HUES6 (cell line): ENCODE data around the gene ZNF672.

Source experiments
- H3K27ac ChIP-seq: 2 replicates; pipeline ENCODE4 v1.7.0; 2013; ENCODE audit warnings: low read depth, mild to moderate bottlenecking, low read length, inconsistent platforms
- H3K27me3 ChIP-seq: 2 replicates; pipeline ENCODE4 v1.6.1; 2013; ENCODE audit warnings: low read length; ENCODE audit not compliant: control insufficient read depth, insufficient read depth
- H3K36me3 ChIP-seq: 2 replicates; pipeline ENCODE4 v1.6.1; 2013; ENCODE audit warnings: low read length; ENCODE audit not compliant: control insufficient read depth, insufficient read depth
- H3K4me1 ChIP-seq: 2 replicates; pipeline ENCODE4 v1.6.1; 2013; ENCODE audit warnings: low read length; ENCODE audit not compliant: control insufficient read depth, insufficient read depth
- H3K4me3 ChIP-seq: 2 replicates; pipeline ENCODE4 v1.5.1; 2013; ENCODE audit warnings: low read depth, low read length
- H3K9ac ChIP-seq: one replicate; pipeline ENCODE4 v1.6.1; 2013; ENCODE audit warnings: mild to moderate bottlenecking, low read length
- H3K9me3 ChIP-seq: 2 replicates; pipeline ENCODE4 v1.6.1; 2013; ENCODE audit warnings: low read depth, low read length; ENCODE audit not compliant: control insufficient read depth, insufficient read depth

Gene ZNF672

DNA sequence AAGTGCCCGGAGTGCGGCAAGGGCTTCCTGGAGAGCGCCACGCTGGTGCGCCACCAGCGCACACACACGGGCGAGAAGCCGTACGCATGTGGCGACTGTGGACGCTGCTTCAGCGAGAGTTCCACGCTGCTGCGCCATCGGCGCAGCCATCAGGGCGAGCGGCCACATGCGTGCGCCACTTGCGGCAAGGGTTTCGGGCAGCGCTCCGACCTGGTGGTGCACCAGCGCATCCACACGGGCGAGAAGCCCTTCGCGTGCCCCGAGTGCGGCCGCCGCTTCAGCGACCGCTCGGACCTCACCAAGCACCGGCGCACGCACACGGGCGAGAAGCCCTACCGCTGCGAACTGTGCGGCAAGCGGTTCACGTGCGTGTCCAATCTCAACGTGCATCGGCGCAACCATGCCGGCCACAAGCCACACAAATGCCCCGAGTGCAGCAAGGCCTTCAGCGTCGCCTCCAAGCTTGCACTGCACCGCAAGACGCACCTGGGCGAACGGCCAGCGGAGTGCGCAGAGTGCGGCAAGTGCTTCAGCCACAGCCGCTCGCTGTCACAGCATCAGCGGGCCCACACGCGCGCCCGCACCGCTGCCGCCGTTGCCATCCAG, 10.0 kb downstream of the ZNF672 start:
- H3K9me3 ChIP-seq: no peaks in the 10 kb centered on the region
- peaks cover 6% of the 10 kb centered on the region; the same call in 1 of the 2 replicates for H3K27me3 ChIP-seq
- peaks cover 80% of the 10 kb centered on the region for H3K36me3 ChIP-seq
- H3K4me1 ChIP-seq: no peaks in the 10 kb centered on the region
- peak overlapping the region; percentile 42; the same call in 1 of the 2 replicates for H3K4me3 ChIP-seq
- no peak overlapping the region for H3K9ac ChIP-seq
- H3K27ac ChIP-seq: no peak overlapping the region

- Histone ChIP-seq H3K9ac (no peak overlapping the region), H3K9me3 (no peaks in the 10 kb centered on the region), H3K36me3 (peaks cover 85% of the 10 kb centered on the region), H3K4me1 (no peaks in the 10 kb centered on the region), H3K4me3 (no peak overlapping the region), H3K27me3 (peaks cover 6% of the 10 kb centered on the region; the same call in 1 of the 2 replicates), H3K27ac (no peak overlapping the region)
Observed at GRCh38 chr1:248848602-248849001, 10.6 kb downstream of the ZNF672 start.

DNA sequence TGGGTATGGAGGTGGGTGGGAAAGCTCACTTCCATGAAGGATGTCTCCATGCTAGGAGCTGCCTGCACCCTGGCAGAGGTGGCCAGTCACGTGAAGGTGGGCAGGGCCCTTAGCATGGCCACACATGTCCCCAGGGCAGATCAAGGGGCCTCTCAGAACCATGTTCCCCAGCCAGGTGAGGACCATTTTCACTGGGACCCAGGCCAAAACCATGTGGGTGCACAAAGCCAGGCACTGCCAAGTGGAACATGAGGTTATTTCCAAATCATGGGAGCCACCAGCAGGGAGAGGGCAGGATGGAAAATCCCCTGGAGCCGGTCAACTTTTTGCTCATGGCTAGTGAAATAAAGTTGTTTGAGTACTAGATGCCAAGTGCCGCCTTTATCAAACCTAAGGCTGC, 11.1 kb downstream of the ZNF672 start:
- H3K9ac ChIP-seq: no peak overlapping the region
- peaks cover 6% of the 10 kb centered on the region; the same call in 1 of the 2 replicates for H3K27me3 ChIP-seq
- H3K36me3 ChIP-seq: peaks cover 91% of the 10 kb centered on the region

GRCh38 chr1:248849637-248850036, 11.6 kb downstream of the ZNF672 start:
- H3K4me3 ChIP-seq: no peak overlapping the region
- no peaks in the 10 kb centered on the region for H3K4me1 ChIP-seq
- peaks cover 91% of the 10 kb centered on the region for H3K36me3 ChIP-seq
- no peak overlapping the region for H3K9ac ChIP-seq
- no peak overlapping the region for H3K27ac ChIP-seq
- H3K9me3 ChIP-seq: no peaks in the 10 kb centered on the region
- peaks cover 6% of the 10 kb centered on the region; the same call in 1 of the 2 replicates for H3K27me3 ChIP-seq

More for the DNA sequence above, 11.1 kb downstream of the ZNF672 start:
- Histone ChIP-seq H3K4me1 (no peaks in the 10 kb centered on the region), H3K9me3 (no peaks in the 10 kb centered on the region), H3K27ac (no peak overlapping the region), H3K4me3 (no peak overlapping the region)

- Histone ChIP-seq H3K27me3 (peaks cover 6% of the 10 kb centered on the region; the same call in 1 of the 2 replicates), H3K36me3 (peaks cover 91% of the 10 kb centered on the region), H3K4me3 (no peak overlapping the region), H3K4me1 (no peaks in the 10 kb centered on the region), H3K9ac (no peak overlapping the region), H3K27ac (no peak overlapping the region), H3K9me3 (no peaks in the 10 kb centered on the region)
Observed at GRCh38 chr1:248850124-248850523, 12.1 kb downstream of the ZNF672 start.

DNA sequence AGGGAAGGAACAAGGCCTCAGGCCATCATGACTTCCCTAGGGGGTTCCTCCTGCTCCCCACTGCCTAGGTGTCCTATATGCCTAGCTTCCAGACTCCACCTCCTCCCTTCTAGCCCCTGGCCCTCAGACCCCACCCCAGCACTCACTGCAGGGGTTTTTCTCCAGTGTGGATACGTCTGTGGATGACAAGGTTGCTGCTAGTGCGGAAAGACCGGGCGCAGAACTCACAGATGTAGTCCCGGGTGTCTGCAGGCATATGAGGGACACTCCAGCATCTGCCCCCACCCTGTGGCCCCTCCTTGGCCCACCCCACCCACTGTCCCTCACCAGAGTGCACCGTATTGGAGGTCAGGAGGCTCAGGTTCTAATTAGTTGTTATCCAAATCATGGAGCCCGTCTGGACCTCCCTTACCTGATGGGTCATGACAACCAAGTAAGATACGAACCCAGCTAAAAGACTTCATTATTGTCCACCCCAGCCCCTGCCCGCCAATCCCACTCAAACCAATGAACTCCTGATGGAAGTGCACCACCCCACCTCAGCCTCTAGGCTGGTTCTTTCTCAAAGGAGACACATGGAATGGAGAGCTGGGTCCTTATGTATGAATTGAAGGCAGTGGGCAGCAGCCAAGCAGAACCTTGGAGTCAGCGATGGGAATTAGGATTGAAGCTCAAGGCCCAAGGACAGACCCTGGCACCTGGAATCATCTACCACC, 12.7 kb downstream of the ZNF672 start:
- peaks cover 6% of the 10 kb centered on the region; the same call in 1 of the 2 replicates for H3K27me3 ChIP-seq
- no peak overlapping the region for H3K9ac ChIP-seq
- no peak overlapping the region for H3K4me3 ChIP-seq
- H3K9me3 ChIP-seq: no peaks in the 10 kb centered on the region
- H3K36me3 ChIP-seq: peaks cover 91% of the 10 kb centered on the region
- no peaks in the 10 kb centered on the region for H3K4me1 ChIP-seq
- H3K27ac ChIP-seq: no peak overlapping the region

GRCh38 chr1:248851390-248851789, 13.4 kb downstream of the ZNF672 start:
- H3K27ac ChIP-seq: no peak overlapping the region
- H3K4me3 ChIP-seq: no peak overlapping the region
- no peaks in the 10 kb centered on the region for H3K9me3 ChIP-seq
- H3K27me3 ChIP-seq: peaks cover 6% of the 10 kb centered on the region; the same call in 1 of the 2 replicates
- no peak overlapping the region for H3K9ac ChIP-seq
- H3K4me1 ChIP-seq: no peaks in the 10 kb centered on the region
- peaks cover 86% of the 10 kb centered on the region for H3K36me3 ChIP-seq

- H3K27ac ChIP-seq: no peak overlapping the region
- H3K4me1 ChIP-seq: peaks cover 8% of the 10 kb centered on the region
- H3K9me3 ChIP-seq: no peaks in the 10 kb centered on the region
- H3K36me3 ChIP-seq: peaks cover 74% of the 10 kb centered on the region
- no peak overlapping the region for H3K4me3 ChIP-seq
- H3K27me3 ChIP-seq: peaks cover 6% of the 10 kb centered on the region; the same call in 1 of the 2 replicates
- no peak overlapping the region for H3K9ac ChIP-seq
Observed at GRCh38 chr1:248852481-248853405, 14.7 kb downstream of the ZNF672 start.

- H3K27ac ChIP-seq: no peak overlapping the region
- H3K4me1 ChIP-seq: peaks cover 15% of the 10 kb centered on the region
- no peak overlapping the region for H3K4me3 ChIP-seq
- H3K27me3 ChIP-seq: no peaks in the 10 kb centered on the region; the same call in 1 of the 2 replicates
- H3K9ac ChIP-seq: no peak overlapping the region
- H3K36me3 ChIP-seq: peaks cover 64% of the 10 kb centered on the region
- no peaks in the 10 kb centered on the region for H3K9me3 ChIP-seq
Observed at GRCh38 chr1:248853663-248854375, 15.8 kb downstream of the ZNF672 start.

DNA sequence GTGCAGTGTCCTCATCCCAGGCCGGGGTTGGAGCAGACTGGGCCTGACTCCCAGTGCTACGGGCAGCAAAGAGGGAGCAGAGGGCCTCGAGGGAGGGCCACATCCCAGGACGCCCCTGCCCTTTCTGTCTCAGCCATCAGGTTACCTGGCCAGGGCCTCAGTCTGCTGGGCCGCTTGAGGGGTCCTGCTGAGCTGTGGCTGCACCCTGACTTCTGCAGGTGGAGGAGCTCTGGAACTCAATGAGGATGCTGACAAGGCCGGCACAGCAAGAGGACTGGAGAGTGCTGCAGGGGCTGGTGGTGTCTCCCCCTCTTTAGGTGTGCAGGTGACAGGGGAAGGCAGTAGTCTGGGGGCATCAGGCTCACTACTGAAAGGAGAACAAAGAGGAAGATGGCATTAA, 17.6 kb downstream of the ZNF672 start:
- Histone ChIP-seq H3K27ac (no peak overlapping the region), H3K27me3 (no peaks in the 10 kb centered on the region), H3K36me3 (peaks cover 48% of the 10 kb centered on the region), H3K9ac (no peak overlapping the region), H3K4me1 (peaks cover 20% of the 10 kb centered on the region), H3K9me3 (no peaks in the 10 kb centered on the region), H3K4me3 (no peak overlapping the region)
